HEK293 (cell line): ENCODE data around the gene CAMK2D.

ENCODE experiments used
- CTCF ChIP-seq: fragments of 450-650 bp; formaldehyde crosslinking; IDR thresholded peaks from 2 replicates; pipeline ENCODE4 v1.5.1; 2016; ENCODE audit warnings: missing biosample characterization, missing genetic modification characterization
- KLF16 ChIP-seq: fragments of 450-650 bp; formaldehyde crosslinking; IDR thresholded peaks from 2 replicates; pipeline ENCODE4 v1.5.1; 2017; ENCODE audit warnings: missing biosample characterization, missing genetic modification characterization
- REST ChIP-seq: fragments of 450-650 bp; formaldehyde crosslinking; IDR thresholded peaks from 2 replicates; pipeline ENCODE4 v1.5.1; 2016; ENCODE audit warnings: missing biosample characterization, missing genetic modification characterization
- ZNF184 ChIP-seq: fragments of 450-650 bp; IDR thresholded peaks from 2 replicates; pipeline ENCODE4 v1.5.1; 2018; ENCODE audit warnings: missing biosample characterization, mild to moderate bottlenecking, missing genetic modification characterization
- ZNF423 ChIP-seq: fragments of 450-650 bp; formaldehyde crosslinking; IDR thresholded peaks from 2 replicates; pipeline ENCODE4 v1.5.1; 2016; ENCODE audit warnings: missing biosample characterization, missing genetic modification characterization
- ZNF629 ChIP-seq: fragments of 450-650 bp; formaldehyde crosslinking; IDR thresholded peaks from 2 replicates; pipeline ENCODE4 v1.5.1; 2017; ENCODE audit warnings: missing biosample characterization, missing genetic modification characterization
- ZNF76 ChIP-seq: fragments of 450-650 bp; formaldehyde crosslinking; IDR thresholded peaks from 2 replicates; pipeline ENCODE4; 2016; ENCODE audit warnings: low read depth, missing biosample characterization, missing genetic modification characterization, borderline replicate concordance

- TF ChIP-seq CTCF (no peak), ZNF423 (tag by site-specific recombination) (no peak), REST (tag by site-specific recombination) (no peak), KLF16 (no peak), ZNF184 (no peak), ZNF629 (no peak), ZNF76 (tag by site-specific recombination) (no peak)
These were observed 257.8 kb downstream of the CAMK2D start for GRCh38 chr4:113503691-113504090.
